Measurements from ENCODE around the gene MYO7B.
A peak's percentile ranks its signal among the peaks of the same experiment; 100 is the strongest.
"Not testable (repeated sequence)": the region's sequence is repeated elsewhere in the genome, so short reads cannot be mapped to it uniquely, and the experiment has no call there.

MYO7B gene

GRCh38 chr2:127570282-127571250 lies 35.1 kb downstream of the MYO7B start:
- no peaks in the 10 kb centered on the region for H3K36me3 ChIP-seq (ENCODE audit: insufficient read depth, low read length)
- no peak overlapping the region for H3K27ac ChIP-seq (ENCODE audit: low read length)
- no peak overlapping the region for H3K4me3 ChIP-seq (ENCODE audit: low read depth in 1 of 2, low read length in 2 of 2)
- ATAC-seq (ENCODE audit: insufficient read depth, low read depth) (no peak), DNase-seq (no peak)
- H3K27me3 ChIP-seq (ENCODE audit: insufficient read depth, low read length, poor library complexity): no peaks in the 10 kb centered on the region
- TF ChIP-seq CTCF (IDR thresholded peaks at IDR 0.05; ENCODE audit: borderline replicate concordance, extremely low read depth, low read length, poor library complexity, severe bottlenecking) (no peak), EZH2 (IDR thresholded peaks at IDR 0.05; ENCODE audit: borderline replicate concordance, low read depth, low read length, severe bottlenecking) (no peak)
- no peak overlapping the region for H2AFZ ChIP-seq (ENCODE audit: low read depth, low read length)
- H3K4me2 ChIP-seq (ENCODE audit: insufficient read depth, low read length): no peak overlapping the region
- no peaks in the 10 kb centered on the region for H4K20me1 ChIP-seq (ENCODE audit: insufficient read depth, low read length)
- H3K4me1 ChIP-seq (ENCODE audit: insufficient read depth, low read length): no peaks in the 10 kb centered on the region
- no peaks in the 10 kb centered on the region for H3K79me2 ChIP-seq (ENCODE audit: insufficient read depth, low read length)
- no peak overlapping the region for H3K9ac ChIP-seq (ENCODE audit: low read depth, low read length)
- no peaks in the 10 kb centered on the region for H3K9me3 ChIP-seq (ENCODE audit: insufficient read depth, low read length, severe bottlenecking)

- not testable (repeated sequence) for H3K4me2 ChIP-seq (ENCODE audit: insufficient read depth, low read length); H3K27ac ChIP-seq (ENCODE audit: low read length); H3K4me3 ChIP-seq (ENCODE audit: low read depth in 1 of 2, low read length in 2 of 2); H3K9ac ChIP-seq (ENCODE audit: low read depth, low read length); H3K4me1 ChIP-seq (ENCODE audit: insufficient read depth, low read length); H4K20me1 ChIP-seq (ENCODE audit: insufficient read depth, low read length); H2AFZ ChIP-seq (ENCODE audit: low read depth, low read length); ATAC-seq (ENCODE audit: insufficient read depth, low read depth); H3K36me3 ChIP-seq (ENCODE audit: insufficient read depth, low read length); H3K9me3 ChIP-seq (ENCODE audit: insufficient read depth, low read length, severe bottlenecking); DNase-seq; H3K27me3 ChIP-seq (ENCODE audit: insufficient read depth, low read length, poor library complexity); H3K79me2 ChIP-seq (ENCODE audit: insufficient read depth, low read length)
These were observed 36.9 kb downstream of the MYO7B start for GRCh38 chr2:127572352-127572751.

GRCh38 chr2:127572841-127573240 lies 37.4 kb downstream of the MYO7B start:
- no peaks in the 10 kb centered on the region for H3K9me3 ChIP-seq (ENCODE audit: insufficient read depth, low read length, severe bottlenecking)
- H3K4me2 ChIP-seq (ENCODE audit: insufficient read depth, low read length): no peak overlapping the region
- ATAC-seq (ENCODE audit: insufficient read depth, low read depth): no peak
- H3K9ac ChIP-seq (ENCODE audit: low read depth, low read length): no peak overlapping the region
- H3K79me2 ChIP-seq (ENCODE audit: insufficient read depth, low read length): no peaks in the 10 kb centered on the region
- DNase-seq: no peak
- H3K27me3 ChIP-seq (ENCODE audit: insufficient read depth, low read length, poor library complexity): no peaks in the 10 kb centered on the region
- peaks cover 5% of the 10 kb centered on the region; the same call in 1 of the 2 replicates for H3K4me1 ChIP-seq (ENCODE audit: insufficient read depth, low read length)
- no peak overlapping the region for H2AFZ ChIP-seq (ENCODE audit: low read depth, low read length)
- TF ChIP-seq CTCF (IDR thresholded peaks at IDR 0.05; ENCODE audit: borderline replicate concordance, extremely low read depth, low read length, poor library complexity, severe bottlenecking) (no peak), EZH2 (IDR thresholded peaks at IDR 0.05; ENCODE audit: borderline replicate concordance, low read depth, low read length, severe bottlenecking) (no peak)
- H3K27ac ChIP-seq (ENCODE audit: low read length): no peak overlapping the region
- H3K4me3 ChIP-seq (ENCODE audit: low read depth in 1 of 2, low read length in 2 of 2): no peak overlapping the region
- no peaks in the 10 kb centered on the region for H4K20me1 ChIP-seq (ENCODE audit: insufficient read depth, low read length)
- no peaks in the 10 kb centered on the region for H3K36me3 ChIP-seq (ENCODE audit: insufficient read depth, low read length)

GRCh38 chr2:127573298-127573697 lies 37.8 kb downstream of the MYO7B start:
- H3K9ac ChIP-seq (ENCODE audit: low read depth, low read length): no peak overlapping the region
- H3K9me3 ChIP-seq (ENCODE audit: insufficient read depth, low read length, severe bottlenecking): no peaks in the 10 kb centered on the region
- H3K4me2 ChIP-seq (ENCODE audit: insufficient read depth, low read length): no peak overlapping the region
- no peaks in the 10 kb centered on the region for H3K36me3 ChIP-seq (ENCODE audit: insufficient read depth, low read length)
- no peak overlapping the region for H3K4me3 ChIP-seq (ENCODE audit: low read depth in 1 of 2, low read length in 2 of 2)
- ATAC-seq (ENCODE audit: insufficient read depth, low read depth) (no peak), DNase-seq (peak; percentile 0)
- no peaks in the 10 kb centered on the region for H3K79me2 ChIP-seq (ENCODE audit: insufficient read depth, low read length)
- no peak overlapping the region for H2AFZ ChIP-seq (ENCODE audit: low read depth, low read length)
- no peaks in the 10 kb centered on the region for H3K27me3 ChIP-seq (ENCODE audit: insufficient read depth, low read length, poor library complexity)
- H4K20me1 ChIP-seq (ENCODE audit: insufficient read depth, low read length): no peaks in the 10 kb centered on the region
- H3K4me1 ChIP-seq (ENCODE audit: insufficient read depth, low read length): peaks cover 5% of the 10 kb centered on the region; the same call in 1 of the 2 replicates
- H3K27ac ChIP-seq (ENCODE audit: low read length): no peak overlapping the region
- TF ChIP-seq CTCF (IDR thresholded peaks at IDR 0.05; ENCODE audit: borderline replicate concordance, extremely low read depth, low read length, poor library complexity, severe bottlenecking): no peak
- TF ChIP-seq EZH2 (IDR thresholded peaks at IDR 0.05; ENCODE audit: borderline replicate concordance, low read depth, low read length, severe bottlenecking): no peak
